Measurements from ENCODE around the gene APOF.

APOF gene

DNA sequence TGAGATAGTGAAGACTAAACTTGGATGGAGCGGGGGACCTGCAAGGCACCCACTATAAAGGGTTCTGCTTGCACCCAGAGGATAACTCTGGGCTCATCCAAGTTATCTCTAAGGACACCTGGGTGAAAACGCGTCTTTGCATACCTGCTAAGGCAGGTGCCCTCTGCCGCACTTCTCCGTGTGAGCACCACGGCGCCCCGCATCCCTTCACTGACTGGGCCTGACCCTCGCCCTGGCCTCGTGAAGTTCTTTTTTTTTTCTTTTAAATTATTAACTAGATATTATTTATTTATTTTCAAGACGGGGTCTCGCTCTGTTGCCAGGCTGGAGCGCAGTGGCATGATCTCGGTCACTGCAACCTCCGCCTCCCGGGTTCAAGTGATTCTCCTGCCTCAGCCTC is 20.0 kb upstream of the APOF start:
- Histone ChIP-seq H3K4me1 (ENCODE audit: control insufficient read depth in 1 of 2, insufficient read depth in 1 of 2, low read depth in 1 of 2, low read length in 1 of 2) (no peaks in the 10 kb centered on the region), H3K27ac (no peak overlapping the region), H3K36me3 (no peaks in the 10 kb centered on the region), H3K27me3 (no peaks in the 10 kb centered on the region), H3K9me3 (no peaks in the 10 kb centered on the region), H3K4me3 (ENCODE audit: low read depth in 1 of 2, low read length in 1 of 2) (no peak overlapping the region)
- TF ChIP-seq, protein P1, sequence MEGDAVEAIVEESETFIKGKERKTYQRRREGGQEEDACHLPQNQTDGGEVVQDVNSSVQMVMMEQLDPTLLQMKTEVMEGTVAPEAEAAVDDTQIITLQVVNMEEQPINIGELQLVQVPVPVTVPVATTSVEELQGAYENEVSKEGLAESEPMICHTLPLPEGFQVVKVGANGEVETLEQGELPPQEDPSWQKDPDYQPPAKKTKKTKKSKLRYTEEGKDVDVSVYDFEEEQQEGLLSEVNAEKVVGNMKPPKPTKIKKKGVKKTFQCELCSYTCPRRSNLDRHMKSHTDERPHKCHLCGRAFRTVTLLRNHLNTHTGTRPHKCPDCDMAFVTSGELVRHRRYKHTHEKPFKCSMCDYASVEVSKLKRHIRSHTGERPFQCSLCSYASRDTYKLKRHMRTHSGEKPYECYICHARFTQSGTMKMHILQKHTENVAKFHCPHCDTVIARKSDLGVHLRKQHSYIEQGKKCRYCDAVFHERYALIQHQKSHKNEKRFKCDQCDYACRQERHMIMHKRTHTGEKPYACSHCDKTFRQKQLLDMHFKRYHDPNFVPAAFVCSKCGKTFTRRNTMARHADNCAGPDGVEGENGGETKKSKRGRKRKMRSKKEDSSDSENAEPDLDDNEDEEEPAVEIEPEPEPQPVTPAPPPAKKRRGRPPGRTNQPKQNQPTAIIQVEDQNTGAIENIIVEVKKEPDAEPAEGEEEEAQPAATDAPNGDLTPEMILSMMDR (IDR thresholded peaks at IDR 0.05), result no peak

GRCh38 chr12:56377989-56378316 is 15.3 kb upstream of the APOF start:
- Histone ChIP-seq H3K27me3 (no peaks in the 10 kb centered on the region), H3K27ac (no peak overlapping the region), H3K36me3 (no peaks in the 10 kb centered on the region), H3K4me1 (ENCODE audit: control insufficient read depth in 1 of 2, insufficient read depth in 1 of 2, low read depth in 1 of 2, low read length in 1 of 2) (peaks cover 10 to 17% of the 10 kb centered on the region in 2 experiments), H3K9me3 (no peaks in the 10 kb centered on the region), H3K4me3 (ENCODE audit: low read depth in 1 of 2, low read length in 1 of 2) (no peak overlapping the region)
- TF ChIP-seq, protein P1 (IDR thresholded peaks at IDR 0.05), result no peak

DNA sequence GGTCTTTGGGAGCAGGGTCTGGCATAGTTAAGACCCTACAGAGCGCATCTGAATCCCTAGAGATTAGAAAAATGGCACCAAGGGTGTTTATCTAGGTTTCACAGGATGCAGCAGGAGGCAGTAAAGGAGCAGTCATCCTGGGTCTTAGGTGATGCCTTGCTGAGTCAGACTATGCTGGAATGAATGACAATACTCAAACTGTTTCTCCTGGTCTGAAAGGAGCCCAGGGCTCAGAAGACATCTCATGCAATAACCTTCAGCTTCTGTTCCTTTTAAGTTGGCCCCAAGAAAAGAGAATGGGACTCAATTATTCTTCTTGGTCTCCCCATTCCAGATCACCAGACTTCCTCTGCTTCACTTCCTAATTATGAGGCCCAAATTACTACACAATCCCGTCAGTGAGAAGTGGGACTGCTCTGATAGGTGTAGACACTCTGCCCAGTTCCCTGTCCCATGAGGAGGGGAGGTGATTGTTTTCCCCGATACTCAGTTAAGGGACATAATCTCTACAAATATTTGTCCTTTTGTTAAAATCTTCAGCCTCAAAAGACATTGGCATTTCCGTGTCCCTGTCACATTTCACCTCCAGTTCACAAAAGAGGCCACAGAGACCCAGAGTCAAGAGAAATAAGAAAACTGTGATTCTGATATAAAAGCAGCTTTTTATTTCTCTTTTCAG is 14.8 kb upstream of the APOF start:
- no peaks in the 10 kb centered on the region for H3K36me3 ChIP-seq
- H3K4me3 ChIP-seq (ENCODE audit: low read depth in 1 of 2, low read length in 1 of 2), result no peak overlapping the region
- H3K27me3 ChIP-seq, result no peaks in the 10 kb centered on the region
- peaks cover 10 to 17% of the 10 kb centered on the region in 2 experiments for H3K4me1 ChIP-seq (ENCODE audit: control insufficient read depth in 1 of 2, insufficient read depth in 1 of 2, low read depth in 1 of 2, low read length in 1 of 2)
- no peak overlapping the region for H3K27ac ChIP-seq
- TF ChIP-seq, protein P1 (IDR thresholded peaks at IDR 0.05), result no peak
- no peaks in the 10 kb centered on the region for H3K9me3 ChIP-seq

GRCh38 chr12:56375598-56376434 is 13.2 kb upstream of the APOF start:
- Histone ChIP-seq H3K36me3 (no peaks in the 10 kb centered on the region), H3K4me1 (ENCODE audit: control insufficient read depth in 1 of 2, insufficient read depth in 1 of 2, low read depth in 1 of 2, low read length in 1 of 2) (peaks cover 10 to 17% of the 10 kb centered on the region in 2 experiments), H3K27ac (no peak overlapping the region), H3K4me3 (ENCODE audit: low read depth in 1 of 2, low read length in 1 of 2) (no peak overlapping the region), H3K9me3 (no peaks in the 10 kb centered on the region), H3K27me3 (no peaks in the 10 kb centered on the region)
- TF ChIP-seq, protein P1 (IDR thresholded peaks at IDR 0.05), result no peak

GRCh38 chr12:56374726-56375597 is 12.3 kb upstream of the APOF start:
- H3K27me3 ChIP-seq, result no peaks in the 10 kb centered on the region
- peak overlapping the region; percentile 44 for H3K27ac ChIP-seq
- H3K4me3 ChIP-seq (ENCODE audit: low read depth in 1 of 2, low read length in 1 of 2), result no peak overlapping the region
- peaks cover 10 to 17% of the 10 kb centered on the region in 2 experiments for H3K4me1 ChIP-seq (ENCODE audit: control insufficient read depth in 1 of 2, insufficient read depth in 1 of 2, low read depth in 1 of 2, low read length in 1 of 2)
- H3K9me3 ChIP-seq, result no peaks in the 10 kb centered on the region
- TF ChIP-seq, protein P1 (IDR thresholded peaks at IDR 0.05), result no peak
- no peaks in the 10 kb centered on the region for H3K36me3 ChIP-seq

All from neutrophil (primary cell).